K562 (cell line): ENCODE data around the gene SERPINE2. TPM values are rescaled to one million over a fixed set of nuclear protein-coding genes. Genes with fewer than 3 reads are reported as not detected.
A peak's percentile ranks its signal among the peaks of the same experiment; 100 is the strongest.

ENCODE experiments used
- ATAC-seq: fragments of 200-7000 bp; cut with Tn5 transposase; 3 replicates; pipeline ENCODE4 v1.9.1; 2020; ENCODE audit warnings: moderate library complexity
- BruUV-seq: library from RNA; stranded (reverse); fragments of 400-500 nt; replicated peaks from 2 replicates; lab custom pipeline; 2021; lab: Mats Ljungman, UMichigan
- CTCF ChIA-PET: fragments of 300-600 bp; formaldehyde crosslinking; extraction: SDS; loops from one replicate; lab custom pipeline; 2021; ENCODE audit warnings: low intra/inter-chr PET ratio; lab: Yijun Ruan, JAX
- POLR2A ChIA-PET: fragments of 300-600, 350-650 bp; sonication (Branson Sonifier 250); formaldehyde crosslinking; extraction: SDS; loops from one replicate; lab custom pipeline; 2021; ENCODE audit warnings: antibody characterized with exemption, inconsistent platforms; lab: Yijun Ruan, JAX
- DNase-seq, 4 experiments: peaks; one replicate each; pipeline versions ENCODE4 v3.0.0 to v3.0.0-alpha.2; 2011 to 2018; ENCODE audit warnings: low spot score in 3 of 4, mixed read lengths in 3 of 4; ENCODE audit errors: extremely low read depth in 1 of 4
- FAIRE-seq: peaks from 2 replicates; lab custom pipeline; 2011; peaks lifted over from hg19 to GRCh38; lab: Jason Lieb, UNC
- H2AFZ ChIP-seq: 2 replicates; pipeline ENCODE4 v1.6.0; 2011; ENCODE audit warnings: low read depth, low read length, control low read depth, inconsistent platforms
- H3K27ac ChIP-seq: fragments of 200-600 bp; 3 replicates; pipeline ENCODE4 v1.8.0; 2011; ENCODE audit warnings: low read depth, mild to moderate bottlenecking, control low read depth, inconsistent platforms, low read length, moderate library complexity, mixed read lengths; ENCODE audit errors: extremely low read depth
- H3K27me3 ChIP-seq, 2 experiments: fragments of 300-600 bp in 1 of 2; 2 replicates in 1 of 2; 3 replicates in 1 of 2; pipeline versions ENCODE4 v1.6.0 to v1.8.0; 2011; ENCODE audit warnings: inconsistent platforms in 2 of 2, low read length in 2 of 2, mild to moderate bottlenecking in 1 of 2, mixed read lengths in 1 of 2, moderate library complexity in 1 of 2; ENCODE audit not compliant: control insufficient read depth in 2 of 2, insufficient read depth in 2 of 2
- H3K36me3 ChIP-seq: fragments of 300-600 bp; 3 replicates; pipeline ENCODE4 v1.8.0; 2011; ENCODE audit warnings: mild to moderate bottlenecking, low read length, inconsistent platforms; ENCODE audit not compliant: control insufficient read depth, insufficient read depth
- H3K4me1 ChIP-seq, 2 experiments: fragments of 200-600 bp in 1 of 2; replicated peaks in 1 of 2; 2 replicates in 1 of 2; 3 replicates in 1 of 2; pipeline versions ENCODE4 v1.5.1 to v1.8.0; 2011; ENCODE audit warnings: inconsistent platforms in 2 of 2, low read length in 2 of 2, mild to moderate bottlenecking in 1 of 2, mixed read lengths in 1 of 2, moderate library complexity in 1 of 2; ENCODE audit not compliant: control insufficient read depth in 2 of 2, insufficient read depth in 2 of 2
- H3K4me2 ChIP-seq: 2 replicates; pipeline ENCODE4 v1.6.1; 2011; ENCODE audit warnings: low read length, control low read depth, inconsistent platforms, mixed read lengths; ENCODE audit not compliant: insufficient read depth
- H3K4me3 ChIP-seq: fragments of 200-600 bp; sonication (generic), shearing (Covaris generic); 2 replicates; pipeline ENCODE4 v1.5.1; 2016; ENCODE audit warnings: control low read depth, inconsistent platforms
- H3K79me2 ChIP-seq: fragments of 200-600 bp; 3 replicates; pipeline ENCODE4 v1.8.0; 2011; ENCODE audit warnings: low read length, inconsistent platforms; ENCODE audit not compliant: control insufficient read depth, insufficient read depth
- H3K9ac ChIP-seq, 2 experiments: 2 replicates each; pipeline versions ENCODE4 v1.6.0 to v1.6.1; 2011; ENCODE audit warnings: low read depth in 2 of 2, low read length in 2 of 2, control low read depth in 1 of 2, inconsistent platforms in 1 of 2, mild to moderate bottlenecking in 1 of 2, mixed read lengths in 1 of 2; ENCODE audit not compliant: insufficient read depth in 1 of 2
- H3K9me1 ChIP-seq: one replicate; pipeline ENCODE4 v1.6.0; 2011; ENCODE audit warnings: inconsistent platforms, mild to moderate bottlenecking, low read length, moderate library complexity; ENCODE audit not compliant: control insufficient read depth, insufficient read depth
- H3K9me3 ChIP-seq: replicated peaks from 2 replicates; pipeline ENCODE4 v1.5.1; 2011; ENCODE audit warnings: low read depth, low read length, inconsistent platforms; ENCODE audit not compliant: control insufficient read depth, insufficient read depth
- H4K20me1 ChIP-seq: replicated peaks from 2 replicates; pipeline ENCODE4 v1.6.1; 2011; ENCODE audit warnings: low read length, inconsistent platforms, mixed read lengths; ENCODE audit not compliant: control insufficient read depth, insufficient read depth
- CBX1 ChIP-seq: sonication (generic); IDR thresholded peaks from 2 replicates; pipeline ENCODE4 v1.6.1; 2016; ENCODE audit warnings: antibody characterized with exemption, low read depth, mild to moderate bottlenecking
- CEBPB ChIP-seq: fragments of 450-650 bp; IDR thresholded peaks from 2 replicates; pipeline ENCODE4 v1.6.1; 2016; ENCODE audit warnings: missing genetic modification characterization, missing compliant biosample characterization
- HSF4 ChIP-seq: fragments of 250-450 bp; sonication (Bioruptor Pico); IDR thresholded peaks from 2 replicates; pipeline ENCODE4 v2.1.2; 2022; ENCODE audit warnings: mild to moderate bottlenecking, moderate library complexity, borderline replicate concordance
- MAFG ChIP-seq: fragments of 450-650 bp; conservative IDR thresholded peaks from 2 replicates; pipeline ENCODE4 v1.6.1; 2016; ENCODE audit warnings: missing genetic modification characterization, missing compliant biosample characterization
- MAFK ChIP-seq: IDR thresholded peaks from 2 replicates; pipeline ENCODE4 v1.6.1; 2011; ENCODE audit warnings: low read length, improper control_type of control experiment
- NFE2L1 ChIP-seq: fragments of 450-650 bp; IDR thresholded peaks from 2 replicates; pipeline ENCODE4 v1.6.1; 2016; ENCODE audit warnings: missing genetic modification characterization, low read depth, mild to moderate bottlenecking, missing compliant biosample characterization, moderate library complexity, borderline replicate concordance
- ZFP1 ChIP-seq: fragments of 450-650 bp; formaldehyde crosslinking; IDR thresholded peaks from 2 replicates; pipeline ENCODE4 v1.4.0; 2020; ENCODE audit warnings: mild to moderate bottlenecking, mixed read lengths
- ZNF12 ChIP-seq: sonication (generic); formaldehyde crosslinking; IDR thresholded peaks from 2 replicates; pipeline ENCODE4 v1.4.0; 2020; ENCODE audit warnings: mild to moderate bottlenecking, missing genetic modification reagents
- ZNF133 ChIP-seq: fragments of 250-450 bp; sonication (Bioruptor Pico); IDR thresholded peaks from 2 replicates; pipeline ENCODE4 v1.4.0; 2020; ENCODE audit warnings: mild to moderate bottlenecking
- ZNF174 ChIP-seq: fragments of 250-450 bp; sonication (Bioruptor Pico); IDR thresholded peaks from 2 replicates; pipeline ENCODE4 v1.4.0; 2020; ENCODE audit warnings: mild to moderate bottlenecking
- ZNF436 ChIP-seq: fragments of 250-450, 450-650 bp; sonication (Bioruptor Pico); formaldehyde crosslinking; IDR thresholded peaks from 2 replicates; pipeline ENCODE4 v1.7.0; 2020; ENCODE audit warnings: mild to moderate bottlenecking
- ZNF551 ChIP-seq: fragments of 250-450 bp; sonication (Bioruptor Pico); IDR thresholded peaks from 2 replicates; pipeline ENCODE4 v1.5.0; 2021; ENCODE audit warnings: mild to moderate bottlenecking, moderate library complexity
- WGBS: fragments of 100-300 bp; shearing (Covaris generic); methylation state at CpG from one replicate; pipeline ENCODE4 v1.1.6; 2016; ENCODE audit warnings: low coverage, mixed read lengths; ENCODE audit not compliant: insufficient coverage; ENCODE audit errors: missing lambda C conversion rate; 5-methylcytosine and 5-hydroxymethylcytosine counted together
- in situ Hi-C: fragments of 300-500 bp; cut with MboI; formaldehyde crosslinking; loops from 4 replicates; pipeline ENCODE4 v1.15.0; 2018; ENCODE audit warnings: inconsistent platforms, mixed read lengths
- intact Hi-C: fragments of 100-400 bp; cut with micrococcal nuclease; formaldehyde crosslinking; loops from 2 replicates; pipeline ENCODE4 v1.14.2; 2022
- polyA plus RNA-seq, 8 experiments: library from polyadenylated mRNA; depleted of rRNA in 4 of 8; stranded (reverse) in 5 of 8; unstranded in 3 of 8; fragments of >200 nt; fragmentation: Nextera tagmentation in 2 of 8; fragmentation: Illumina TruSeq in 1 of 8; extraction: Ambion mirVana in 2 of 8; extraction: Trizol in 1 of 8; gene quantifications; 2 replicates each; pipeline versions ENCODE4 v1.2.1 to v1.2.3, GENCODE V29; 2011 to 2014; ENCODE audit warnings: inconsistent platforms in 1 of 8, missing spikeins in 1 of 8
- total RNA-seq, 7 experiments: library from RNA; depleted of rRNA in 6 of 7; stranded (reverse); fragments of >200 nt in 6 of 7; fragmentation: Illumina TruSeq in 2 of 7; extraction: Trizol in 2 of 7; gene quantifications; 2 replicates each; pipeline versions ENCODE4 v1.2.1 to v1.2.3, GENCODE V29; 2011 to 2021; ENCODE audit warnings: low replicate concordance in 1 of 7
- TF ChIP-seq, protein P1 (sequence below), 2 experiments: fragments of 450-650 bp; formaldehyde crosslinking in 1 of 2; IDR thresholded peaks; 2 replicates each; pipeline versions ENCODE4 v1.4.0 to v1.6.1; 2014 to 2020; ENCODE audit warnings: mild to moderate bottlenecking in 2 of 2, borderline replicate concordance in 1 of 2, low read depth in 1 of 2
- TF ChIP-seq, protein P2 (sequence below): fragments of 250-450 bp; sonication (Bioruptor Pico); IDR thresholded peaks from 2 replicates; pipeline ENCODE4 v1.5.0; 2020; ENCODE audit warnings: mild to moderate bottlenecking

The SERPINE2 gene
- total and polyA plus RNA-seq, 9 of the 15 experiments (the other 6 are each of a cell fraction or from before 2014, with no cell fraction given) = 0.03 to 0.16 (median 0.13) TPM; not detected in 6

- no peaks in the 10 kb centered on the region for H3K9me1 ChIP-seq
- no peak overlapping the region for H2AFZ ChIP-seq
- no peak overlapping the region for H3K9ac ChIP-seq
- no peak for ATAC-seq
- ChIA-PET POLR2A (no interaction called here), CTCF (no interaction called here)
- H3K36me3 ChIP-seq = no peaks in the 10 kb centered on the region
- H3K27me3 ChIP-seq = peaks cover 0 to 5% of the 10 kb centered on the region in 2 experiments; a peak in 2 of 5 replicates
- no peak overlapping the region for H3K4me2 ChIP-seq
- no peaks in the 10 kb centered on the region for H3K79me2 ChIP-seq
- no peak for DNase-seq
- H3K4me3 ChIP-seq = no peak overlapping the region
- no peaks in the 10 kb centered on the region for H4K20me1 ChIP-seq
- H3K27ac ChIP-seq = no peak overlapping the region
- intact Hi-C loops = no loop called here
- BruUV-seq = no TSS peak
- in situ Hi-C loops = no loop called here
- 3% methylated on average over 5 of the region's 5 CpGs for WGBS
- H3K9me3 ChIP-seq = no peaks in the 10 kb centered on the region
- no peak for FAIRE-seq
- no peaks in the 10 kb centered on the region for H3K4me1 ChIP-seq
- TF ChIP-seq ZNF551 = no peak
- TF ChIP-seq ZNF436 = no peak
- no peak for TF ChIP-seq ZNF174 (CRISPR knock-in tag)
- no peak for TF ChIP-seq CEBPB
- TF ChIP-seq ZNF12 = no peak
- TF ChIP-seq ZFP1 (CRISPR knock-in tag) = no peak
- TF ChIP-seq MAFK = peak; percentile 39; the same call in 1 of the 2 replicates
- TF ChIP-seq, protein P1, sequence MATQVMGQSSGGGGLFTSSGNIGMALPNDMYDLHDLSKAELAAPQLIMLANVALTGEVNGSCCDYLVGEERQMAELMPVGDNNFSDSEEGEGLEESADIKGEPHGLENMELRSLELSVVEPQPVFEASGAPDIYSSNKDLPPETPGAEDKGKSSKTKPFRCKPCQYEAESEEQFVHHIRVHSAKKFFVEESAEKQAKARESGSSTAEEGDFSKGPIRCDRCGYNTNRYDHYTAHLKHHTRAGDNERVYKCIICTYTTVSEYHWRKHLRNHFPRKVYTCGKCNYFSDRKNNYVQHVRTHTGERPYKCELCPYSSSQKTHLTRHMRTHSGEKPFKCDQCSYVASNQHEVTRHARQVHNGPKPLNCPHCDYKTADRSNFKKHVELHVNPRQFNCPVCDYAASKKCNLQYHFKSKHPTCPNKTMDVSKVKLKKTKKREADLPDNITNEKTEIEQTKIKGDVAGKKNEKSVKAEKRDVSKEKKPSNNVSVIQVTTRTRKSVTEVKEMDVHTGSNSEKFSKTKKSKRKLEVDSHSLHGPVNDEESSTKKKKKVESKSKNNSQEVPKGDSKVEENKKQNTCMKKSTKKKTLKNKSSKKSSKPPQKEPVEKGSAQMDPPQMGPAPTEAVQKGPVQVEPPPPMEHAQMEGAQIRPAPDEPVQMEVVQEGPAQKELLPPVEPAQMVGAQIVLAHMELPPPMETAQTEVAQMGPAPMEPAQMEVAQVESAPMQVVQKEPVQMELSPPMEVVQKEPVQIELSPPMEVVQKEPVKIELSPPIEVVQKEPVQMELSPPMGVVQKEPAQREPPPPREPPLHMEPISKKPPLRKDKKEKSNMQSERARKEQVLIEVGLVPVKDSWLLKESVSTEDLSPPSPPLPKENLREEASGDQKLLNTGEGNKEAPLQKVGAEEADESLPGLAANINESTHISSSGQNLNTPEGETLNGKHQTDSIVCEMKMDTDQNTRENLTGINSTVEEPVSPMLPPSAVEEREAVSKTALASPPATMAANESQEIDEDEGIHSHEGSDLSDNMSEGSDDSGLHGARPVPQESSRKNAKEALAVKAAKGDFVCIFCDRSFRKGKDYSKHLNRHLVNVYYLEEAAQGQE (IDR thresholded peaks at IDR 0.05; ENCODE audit: borderline replicate concordance) = no peak
- TF ChIP-seq, protein P1 (CRISPR knock-in tag; IDR thresholded peaks at IDR 0.05; ENCODE audit: low read depth) = no peak
- peak; percentile 80 for TF ChIP-seq MAFG (tag)
- TF ChIP-seq, protein P2, sequence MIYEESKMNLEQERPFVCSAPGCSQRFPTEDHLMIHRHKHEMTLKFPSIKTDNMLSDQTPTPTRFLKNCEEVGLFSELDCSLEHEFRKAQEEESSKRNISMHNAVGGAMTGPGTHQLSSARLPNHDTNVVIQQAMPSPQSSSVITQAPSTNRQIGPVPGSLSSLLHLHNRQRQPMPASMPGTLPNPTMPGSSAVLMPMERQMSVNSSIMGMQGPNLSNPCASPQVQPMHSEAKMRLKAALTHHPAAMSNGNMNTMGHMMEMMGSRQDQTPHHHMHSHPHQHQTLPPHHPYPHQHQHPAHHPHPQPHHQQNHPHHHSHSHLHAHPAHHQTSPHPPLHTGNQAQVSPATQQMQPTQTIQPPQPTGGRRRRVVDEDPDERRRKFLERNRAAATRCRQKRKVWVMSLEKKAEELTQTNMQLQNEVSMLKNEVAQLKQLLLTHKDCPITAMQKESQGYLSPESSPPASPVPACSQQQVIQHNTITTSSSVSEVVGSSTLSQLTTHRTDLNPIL (CRISPR knock-in tag) = no peak
- no peak for TF ChIP-seq CBX1
- no peak for TF ChIP-seq ZNF133 (CRISPR knock-in tag)
- TF ChIP-seq HSF4 (CRISPR knock-in tag) = no peak
- peak; percentile 51; the same call in 1 of the 2 replicates for TF ChIP-seq NFE2L1 (tag)
These were observed 29.3 kb downstream of the SERPINE2 start for GRCh38 chr2:224009605-224010315.
